ENCODE measurements around the gene VANGL1. TPM values are rescaled to one million over a fixed set of nuclear protein-coding genes. Genes with fewer than 3 reads are reported as not detected.

VANGL1 gene
- total and polyA plus RNA-seq, 2 of the 13 experiments (the other 11 are each of a cell fraction or from before 2014, with no cell fraction given), result 5.3 to 9.4 TPM

- Histone ChIP-seq H3K9ac (ENCODE audit: insufficient read depth, low read depth, low read length) (no peak overlapping the region), H3K27me3 (ENCODE audit: control insufficient read depth in 1 of 2, insufficient read depth in 2 of 2, low read length in 2 of 2) (no peaks in the 10 kb centered on the region), H3K9me3 (ENCODE audit: low read length) (no peaks in the 10 kb centered on the region), H3K4me1 (ENCODE audit: insufficient read depth, low read length) (no peaks in the 10 kb centered on the region), H2AFZ (ENCODE audit: low read length) (no peak overlapping the region), H3K79me2 (ENCODE audit: insufficient read depth, low read length) (peaks cover 2% of the 10 kb centered on the region), H3K27ac (ENCODE audit: extremely low read length, insufficient read depth, low read length) (no peak overlapping the region), H3K4me3 (replicated peaks in 1 of 3; ENCODE audit: insufficient read depth in 1 of 3, low read depth in 2 of 3, low read length in 3 of 3) (no peak overlapping the region), H3K4me2 (ENCODE audit: low read depth, low read length) (no peak overlapping the region), H4K20me1 (ENCODE audit: insufficient read depth, low read length) (no peaks in the 10 kb centered on the region), H3K36me3 (replicated peaks in 1 of 2; ENCODE audit: control insufficient read depth in 1 of 2, insufficient read depth in 2 of 2, low read length in 2 of 2) (peaks cover 9 to 81% of the 10 kb centered on the region in 2 experiments)
- ChIA-PET CTCF (ENCODE audit: low intra/inter-chr PET ratio, low total read pairs) (no interaction called here), POLR2A (no interaction called here)
- FAIRE-seq (no peak), DNase-seq (ENCODE audit: low spot score) (no peak), ATAC-seq (no peak)
- no TSS peak for BruUV-seq (replicated peaks)
- WGBS (ENCODE audit: low lambda C conversion rate), result 99% methylated on average over 7 of the region's 7 CpGs
- intact Hi-C loops (cut with micrococcal nuclease; ENCODE audit: unreplicated experiment) (no loop called here), in situ Hi-C loops (cut with HindIII; ENCODE audit: extremely low pct_ligation_motif_present, low pct_unique_long_range_greater_than_20kb) (no loop called here)
- TF ChIP-seq REXO4 (CRISPR knock-in tag; IDR thresholded peaks at IDR 0.05; ENCODE audit: borderline replicate concordance) (no peak), AHR (CRISPR knock-in tag; IDR thresholded peaks at IDR 0.05) (no peak), PCBP2 (optimal IDR thresholded peaks at IDR 0.05; ENCODE audit: low read depth, low read length, poor library complexity, severe bottlenecking) (no peak), AHDC1 (CRISPR knock-in tag; IDR thresholded peaks at IDR 0.05; ENCODE audit: borderline replicate concordance) (no peak)
- TF ChIP-seq, protein P1, sequence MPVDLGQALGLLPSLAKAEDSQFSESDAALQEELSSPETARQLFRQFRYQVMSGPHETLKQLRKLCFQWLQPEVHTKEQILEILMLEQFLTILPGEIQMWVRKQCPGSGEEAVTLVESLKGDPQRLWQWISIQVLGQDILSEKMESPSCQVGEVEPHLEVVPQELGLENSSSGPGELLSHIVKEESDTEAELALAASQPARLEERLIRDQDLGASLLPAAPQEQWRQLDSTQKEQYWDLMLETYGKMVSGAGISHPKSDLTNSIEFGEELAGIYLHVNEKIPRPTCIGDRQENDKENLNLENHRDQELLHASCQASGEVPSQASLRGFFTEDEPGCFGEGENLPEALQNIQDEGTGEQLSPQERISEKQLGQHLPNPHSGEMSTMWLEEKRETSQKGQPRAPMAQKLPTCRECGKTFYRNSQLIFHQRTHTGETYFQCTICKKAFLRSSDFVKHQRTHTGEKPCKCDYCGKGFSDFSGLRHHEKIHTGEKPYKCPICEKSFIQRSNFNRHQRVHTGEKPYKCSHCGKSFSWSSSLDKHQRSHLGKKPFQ (CRISPR knock-in tag; IDR thresholded peaks at IDR 0.05; ENCODE audit: insufficient replicate concordance), result no peak
- TF ChIP-seq, protein P2, sequence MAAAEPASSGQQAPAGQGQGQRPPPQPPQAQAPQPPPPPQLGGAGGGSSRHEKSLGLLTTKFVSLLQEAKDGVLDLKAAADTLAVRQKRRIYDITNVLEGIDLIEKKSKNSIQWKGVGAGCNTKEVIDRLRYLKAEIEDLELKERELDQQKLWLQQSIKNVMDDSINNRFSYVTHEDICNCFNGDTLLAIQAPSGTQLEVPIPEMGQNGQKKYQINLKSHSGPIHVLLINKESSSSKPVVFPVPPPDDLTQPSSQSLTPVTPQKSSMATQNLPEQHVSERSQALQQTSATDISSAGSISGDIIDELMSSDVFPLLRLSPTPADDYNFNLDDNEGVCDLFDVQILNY (CRISPR knock-in tag; conservative IDR thresholded peaks at IDR 0.05), result no peak
- TF ChIP-seq, protein P3, sequence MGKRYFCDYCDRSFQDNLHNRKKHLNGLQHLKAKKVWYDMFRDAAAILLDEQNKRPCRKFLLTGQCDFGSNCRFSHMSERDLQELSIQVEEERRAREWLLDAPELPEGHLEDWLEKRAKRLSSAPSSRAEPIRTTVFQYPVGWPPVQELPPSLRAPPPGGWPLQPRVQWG (CRISPR knock-in tag; IDR thresholded peaks at IDR 0.05; ENCODE audit: borderline replicate concordance, low read depth), result no peak
Measured at GRCh38 chr1:115655306-115655663, 13.5 kb downstream of the VANGL1 start.
